HepG2 (cell line): ENCODE measurements around the gene SUN1. TPM values are rescaled to one million over a fixed set of nuclear protein-coding genes. Genes with fewer than 3 reads are reported as not detected.

Experiments used
- ATAC-seq: fragments of 200-7000 bp; cut with Tn5 transposase; 3 replicates; pipeline ENCODE4 v1.9.1; 2020; ENCODE audit warnings: mild to moderate bottlenecking, moderate library complexity
- BruUV-seq: library from RNA; stranded (reverse); fragments of 400-500 nt; replicated peaks from 2 replicates; lab custom pipeline; 2021; lab: Mats Ljungman, UMichigan
- CTCF ChIA-PET: fragments of 300-600 bp; formaldehyde crosslinking; extraction: SDS; loops from one replicate; lab custom pipeline; 2021; ENCODE audit warnings: low total read pairs, inconsistent platforms, low intra/inter-chr PET ratio; lab: Yijun Ruan, JAX
- POLR2A ChIA-PET: fragments of 350-600 bp; sonication (Branson Sonifier 250); formaldehyde crosslinking; loops from one replicate; lab custom pipeline; 2020; ENCODE audit warnings: antibody characterized with exemption, inconsistent platforms; lab: Yijun Ruan, JAX
- DNase-seq: peaks from one replicate; pipeline ENCODE4 v3.0.0-alpha.2; 2015; ENCODE audit warnings: low spot score
- FAIRE-seq: peaks from 3 replicates; lab custom pipeline; 2011; peaks lifted over from hg19 to GRCh38; lab: Jason Lieb, UNC
- H2AFZ ChIP-seq: one replicate; pipeline ENCODE4 v1.6.1; 2011; ENCODE audit warnings: low read length, inconsistent platforms
- H3K27ac ChIP-seq: fragments of 300-600 bp; 3 replicates; pipeline ENCODE4 v1.8.0; 2011; ENCODE audit warnings: mixed run types, mild to moderate bottlenecking, mixed read lengths, low read length, inconsistent platforms; ENCODE audit not compliant: insufficient read depth; ENCODE audit errors: extremely low read length
- H3K27me3 ChIP-seq, 2 experiments: fragments of 200-600 bp in 1 of 2; 2 replicates in 1 of 2; 3 replicates in 1 of 2; pipeline versions ENCODE4 v1.6.0 to v1.8.0; 2011; ENCODE audit warnings: low read length in 2 of 2, mild to moderate bottlenecking in 2 of 2, moderate library complexity in 2 of 2, inconsistent platforms in 1 of 2; ENCODE audit not compliant: insufficient read depth in 2 of 2, control insufficient read depth in 1 of 2
- H3K36me3 ChIP-seq, 2 experiments: fragments of 200-600 bp in 1 of 2; replicated peaks in 1 of 2; 2 replicates in 1 of 2; 3 replicates in 1 of 2; pipeline versions ENCODE4 v1.5.1 to v1.8.0; 2011; ENCODE audit warnings: low read length in 2 of 2, inconsistent platforms in 1 of 2; ENCODE audit not compliant: insufficient read depth in 2 of 2, control insufficient read depth in 1 of 2
- H3K4me1 ChIP-seq: 2 replicates; pipeline ENCODE4 v1.5.1; 2012; ENCODE audit warnings: low read length, inconsistent platforms; ENCODE audit not compliant: insufficient read depth
- H3K4me2 ChIP-seq: 2 replicates; pipeline ENCODE4 v1.6.0; 2011; ENCODE audit warnings: low read depth, low read length, inconsistent platforms
- H3K4me3 ChIP-seq, 3 experiments: fragments of 200-600 bp in 1 of 3; sonication (generic), shearing (Covaris generic) in 1 of 3; replicated peaks in 1 of 3; 2 replicates each; pipeline ENCODE4 v1.5.1; 2011 to 2016; ENCODE audit warnings: low read length in 3 of 3, inconsistent platforms in 2 of 3, low read depth in 2 of 3, mild to moderate bottlenecking in 2 of 3, control low read depth in 1 of 3, mixed read lengths in 1 of 3; ENCODE audit not compliant: insufficient read depth in 1 of 3
- H3K79me2 ChIP-seq: one replicate; pipeline ENCODE4 v1.6.1; 2011; ENCODE audit warnings: low read length, inconsistent platforms; ENCODE audit not compliant: insufficient read depth
- H3K9ac ChIP-seq: 2 replicates; pipeline ENCODE4 v1.6.0; 2011; ENCODE audit warnings: mild to moderate bottlenecking, low read depth, low read length, inconsistent platforms; ENCODE audit not compliant: insufficient read depth
- H3K9me3 ChIP-seq: 2 replicates; pipeline ENCODE4 v1.5.1; 2012; ENCODE audit warnings: mild to moderate bottlenecking, low read length
- H4K20me1 ChIP-seq: 2 replicates; pipeline ENCODE4 v1.6.0; 2011; ENCODE audit warnings: inconsistent platforms, mild to moderate bottlenecking, low read length, moderate library complexity; ENCODE audit not compliant: insufficient read depth
- ZFP36L2 ChIP-seq: sonication (generic); formaldehyde crosslinking; IDR thresholded peaks from 2 replicates; pipeline ENCODE4 v1.4.0; 2020; ENCODE audit warnings: missing genetic modification reagents
- ZNF253 ChIP-seq: sonication (generic); formaldehyde crosslinking; IDR thresholded peaks from 2 replicates; pipeline ENCODE4 v1.8.0; 2022; ENCODE audit warnings: mild to moderate bottlenecking, missing genetic modification reagents, borderline replicate concordance
- WGBS: methylation state at CpG from one replicate; pipeline ENCODE4 v1.1.6; 2017; ENCODE audit warnings: low lambda C conversion rate; 5-methylcytosine and 5-hydroxymethylcytosine counted together
- in situ Hi-C: cut with HindIII; loops from 2 replicates; pipeline ENCODE4 v1.10.0; 2017; ENCODE audit warnings: low pct_unique_long_range_greater_than_20kb; ENCODE audit not compliant: extremely low pct_ligation_motif_present
- intact Hi-C: fragments of 100-400 bp; cut with micrococcal nuclease; formaldehyde crosslinking; loops from one replicate; pipeline ENCODE4 v1.10.0; 2022; ENCODE audit not compliant: unreplicated experiment
- polyA plus RNA-seq, 8 experiments: library from polyadenylated mRNA; depleted of rRNA in 3 of 8; stranded (reverse) in 7 of 8; unstranded in 1 of 8; fragments of >200 nt; fragmentation: Illumina TruSeq in 4 of 8; extraction: Trizol in 4 of 8; gene quantifications; 2 replicates each; pipeline versions ENCODE4 v1.2.1 to v1.2.3, GENCODE V29; 2011 to 2016; ENCODE audit warnings: low read depth in 4 of 8, missing spikeins in 1 of 8, mixed read lengths in 1 of 8; ENCODE audit not compliant: insufficient read depth in 1 of 8
- total RNA-seq, 5 experiments: library from RNA; depleted of rRNA; stranded (reverse); fragments of >200 nt; fragmentation: Illumina TruSeq; extraction: Trizol; gene quantifications; 2 replicates each; pipeline ENCODE4 v1.2.3, GENCODE V29; 2016; ENCODE audit warnings: low read depth in 1 of 5
- TF ChIP-seq, protein P1 (sequence below): sonication (generic); formaldehyde crosslinking; IDR thresholded peaks from 2 replicates; pipeline ENCODE4 v1.5.1; 2020; ENCODE audit warnings: mild to moderate bottlenecking, missing genetic modification reagents, moderate library complexity
- TF ChIP-seq, protein P2 (sequence below): IDR thresholded peaks from 2 replicates; pipeline ENCODE4 v1.6.1; 2018; ENCODE audit warnings: missing genetic modification reagents, mild to moderate bottlenecking, missing compliant biosample characterization

Gene SUN1
- total and polyA plus RNA-seq, 2 of the 13 experiments (the other 11 are each of a cell fraction or from before 2014, with no cell fraction given) = 47.0 to 126 TPM

DNA sequence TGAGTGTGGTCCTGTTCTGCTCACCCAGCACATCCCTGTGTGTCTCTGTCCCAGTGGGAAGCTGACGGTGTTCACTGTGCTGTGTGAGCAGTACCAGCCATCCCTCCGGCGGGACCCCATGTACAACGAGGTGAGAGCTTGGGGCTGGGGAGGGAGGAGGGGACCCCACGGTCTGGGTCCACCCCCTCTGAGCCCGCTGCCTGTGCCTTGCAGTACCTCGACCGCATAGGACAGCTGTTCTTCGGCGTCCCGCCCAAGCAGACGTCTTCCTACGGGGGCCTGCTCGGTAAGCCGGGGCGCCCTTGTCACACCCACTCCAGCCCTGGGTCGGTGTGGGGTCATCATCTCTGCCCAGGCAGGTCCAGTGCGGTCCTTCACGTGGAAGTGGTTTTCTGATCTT is 61.4 kb downstream of the SUN1 start:
- no peaks in the 10 kb centered on the region for H3K27me3 ChIP-seq
- no peak overlapping the region for H3K27ac ChIP-seq
- intact Hi-C loops (no loop called here), in situ Hi-C loops (no loop called here)
- no peaks in the 10 kb centered on the region for H4K20me1 ChIP-seq
- no peaks in the 10 kb centered on the region for H3K9me3 ChIP-seq
- TF ChIP-seq, protein P1, sequence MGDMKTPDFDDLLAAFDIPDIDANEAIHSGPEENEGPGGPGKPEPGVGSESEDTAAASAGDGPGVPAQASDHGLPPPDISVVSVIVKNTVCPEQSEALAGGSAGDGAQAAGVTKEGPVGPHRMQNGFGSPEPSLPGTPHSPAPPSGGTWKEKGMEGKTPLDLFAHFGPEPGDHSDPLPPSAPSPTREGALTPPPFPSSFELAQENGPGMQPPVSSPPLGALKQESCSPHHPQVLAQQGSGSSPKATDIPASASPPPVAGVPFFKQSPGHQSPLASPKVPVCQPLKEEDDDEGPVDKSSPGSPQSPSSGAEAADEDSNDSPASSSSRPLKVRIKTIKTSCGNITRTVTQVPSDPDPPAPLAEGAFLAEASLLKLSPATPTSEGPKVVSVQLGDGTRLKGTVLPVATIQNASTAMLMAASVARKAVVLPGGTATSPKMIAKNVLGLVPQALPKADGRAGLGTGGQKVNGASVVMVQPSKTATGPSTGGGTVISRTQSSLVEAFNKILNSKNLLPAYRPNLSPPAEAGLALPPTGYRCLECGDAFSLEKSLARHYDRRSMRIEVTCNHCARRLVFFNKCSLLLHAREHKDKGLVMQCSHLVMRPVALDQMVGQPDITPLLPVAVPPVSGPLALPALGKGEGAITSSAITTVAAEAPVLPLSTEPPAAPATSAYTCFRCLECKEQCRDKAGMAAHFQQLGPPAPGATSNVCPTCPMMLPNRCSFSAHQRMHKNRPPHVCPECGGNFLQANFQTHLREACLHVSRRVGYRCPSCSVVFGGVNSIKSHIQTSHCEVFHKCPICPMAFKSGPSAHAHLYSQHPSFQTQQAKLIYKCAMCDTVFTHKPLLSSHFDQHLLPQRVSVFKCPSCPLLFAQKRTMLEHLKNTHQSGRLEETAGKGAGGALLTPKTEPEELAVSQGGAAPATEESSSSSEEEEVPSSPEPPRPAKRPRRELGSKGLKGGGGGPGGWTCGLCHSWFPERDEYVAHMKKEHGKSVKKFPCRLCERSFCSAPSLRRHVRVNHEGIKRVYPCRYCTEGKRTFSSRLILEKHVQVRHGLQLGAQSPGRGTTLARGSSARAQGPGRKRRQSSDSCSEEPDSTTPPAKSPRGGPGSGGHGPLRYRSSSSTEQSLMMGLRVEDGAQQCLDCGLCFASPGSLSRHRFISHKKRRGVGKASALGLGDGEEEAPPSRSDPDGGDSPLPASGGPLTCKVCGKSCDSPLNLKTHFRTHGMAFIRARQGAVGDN (CRISPR knock-in tag) = no peak
- TF ChIP-seq ZNF253 (CRISPR knock-in tag) (no peak), ZFP36L2 (CRISPR knock-in tag) (no peak)
- TF ChIP-seq, protein P2, sequence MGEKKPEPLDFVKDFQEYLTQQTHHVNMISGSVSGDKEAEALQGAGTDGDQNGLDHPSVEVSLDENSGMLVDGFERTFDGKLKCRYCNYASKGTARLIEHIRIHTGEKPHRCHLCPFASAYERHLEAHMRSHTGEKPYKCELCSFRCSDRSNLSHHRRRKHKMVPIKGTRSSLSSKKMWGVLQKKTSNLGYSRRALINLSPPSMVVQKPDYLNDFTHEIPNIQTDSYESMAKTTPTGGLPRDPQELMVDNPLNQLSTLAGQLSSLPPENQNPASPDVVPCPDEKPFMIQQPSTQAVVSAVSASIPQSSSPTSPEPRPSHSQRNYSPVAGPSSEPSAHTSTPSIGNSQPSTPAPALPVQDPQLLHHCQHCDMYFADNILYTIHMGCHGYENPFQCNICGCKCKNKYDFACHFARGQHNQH (CRISPR knock-in tag) = no peak
- H2AFZ ChIP-seq = no peak overlapping the region
- peaks cover 34 to 70% of the 10 kb centered on the region in 2 experiments for H3K36me3 ChIP-seq
- peaks cover 3% of the 10 kb centered on the region for H3K79me2 ChIP-seq
- POLR2A ChIA-PET = no interaction called here
- no peak for DNase-seq
- no peak for ATAC-seq
- BruUV-seq = no TSS peak
- WGBS = 92% methylated on average over 17 of the region's 19 CpGs
- no peak overlapping the region for H3K4me3 ChIP-seq
- no peak overlapping the region for H3K9ac ChIP-seq
- CTCF ChIA-PET = no interaction called here
- no peak for FAIRE-seq
- no peak overlapping the region for H3K4me2 ChIP-seq
- no peaks in the 10 kb centered on the region for H3K4me1 ChIP-seq
